GM18499 (cell line): ENCODE data around the gene MAS1.

Experiments
- ATAC-seq: cut with Tn5 transposase; IDR thresholded peaks from one replicate; pipeline ENCODE4 v1.9.1; 2021; ENCODE audit warnings: moderate number of reproducible peaks; ENCODE audit not compliant: insufficient read depth, unreplicated experiment

MAS1 gene

GRCh38 chr6:159878341-159878740 is 12.4 kb upstream of the MAS1 start:
- no peak for ATAC-seq

- ATAC-seq, result no peak
These were observed 10.9 kb upstream of the MAS1 start for GRCh38 chr6:159879856-159880255.

GRCh38 chr6:159880412-159880975 is 10.3 kb upstream of the MAS1 start:
- no peak for ATAC-seq

GRCh38 chr6:159884720-159885119 is 6.1 kb upstream of the MAS1 start:
- no peak for ATAC-seq

GRCh38 chr6:159886270-159886669 is 4.5 kb upstream of the MAS1 start:
- ATAC-seq, result no peak

GRCh38 chr6:159887146-159887545 is 3.6 kb upstream of the MAS1 start:
- ATAC-seq, result no peak

- ATAC-seq, result no peak
These were observed 3.0 kb upstream of the MAS1 start for GRCh38 chr6:159887761-159888160.

GRCh38 chr6:159890201-159890600 is 587 bp upstream of the MAS1 start:
- no peak for ATAC-seq

- no peak for ATAC-seq
These were observed 1.3 kb downstream of the MAS1 start for GRCh38 chr6:159892053-159892452.

GRCh38 chr6:159893064-159893463 is 2.3 kb downstream of the MAS1 start:
- no peak for ATAC-seq

- ATAC-seq, result no peak
These were observed 4.2 kb downstream of the MAS1 start for GRCh38 chr6:159894991-159895390.

- no peak for ATAC-seq
These were observed 6.8 kb downstream of the MAS1 start for GRCh38 chr6:159897603-159898002.

- no peak for ATAC-seq
These were observed 7.7 kb downstream of the MAS1 start for GRCh38 chr6:159898519-159898918.

- no peak for ATAC-seq
These were observed 9.4 kb downstream of the MAS1 start for GRCh38 chr6:159899994-159900745.

GRCh38 chr6:159902620-159903019 is 11.8 kb downstream of the MAS1 start:
- no peak for ATAC-seq

- no peak for ATAC-seq
These were observed 13.7 kb downstream of the MAS1 start for GRCh38 chr6:159904497-159904911.

GRCh38 chr6:159906400-159906799 is 15.6 kb downstream of the MAS1 start:
- ATAC-seq, result no peak

- ATAC-seq, result no peak
These were observed 17.7 kb downstream of the MAS1 start for GRCh38 chr6:159908535-159908934.

- no peak for ATAC-seq
These were observed 18.2 kb downstream of the MAS1 start for GRCh38 chr6:159908979-159909378.

- ATAC-seq, result no peak
These were observed 19.6 kb downstream of the MAS1 start for GRCh38 chr6:159910342-159910741.

GRCh38 chr6:159913375-159913774 is 22.6 kb downstream of the MAS1 start:
- no peak for ATAC-seq
